Measurements from ENCODE around the gene CSMD2.

Gene CSMD2

GRCh38 chr1:33715195-33715811, 449.7 kb downstream of the CSMD2 start:
- no peaks in the 10 kb centered on the region for H3K27me3 ChIP-seq (ENCODE audit: control insufficient read depth, insufficient read depth, low read length)
- no peak overlapping the region for H3K4me3 ChIP-seq (ENCODE audit: low read length)
- H3K4me2 ChIP-seq (ENCODE audit: low read length): no peak overlapping the region
- H3K9me3 ChIP-seq (replicated peaks; ENCODE audit: low read length): no peaks in the 10 kb centered on the region
- no peaks in the 10 kb centered on the region for H3K36me3 ChIP-seq (ENCODE audit: insufficient read depth, low read length)
- H3K9ac ChIP-seq (ENCODE audit: low read depth, low read length): no peak overlapping the region
- H3K4me1 ChIP-seq (ENCODE audit: control insufficient read depth, insufficient read depth, low read length): no peaks in the 10 kb centered on the region

DNA sequence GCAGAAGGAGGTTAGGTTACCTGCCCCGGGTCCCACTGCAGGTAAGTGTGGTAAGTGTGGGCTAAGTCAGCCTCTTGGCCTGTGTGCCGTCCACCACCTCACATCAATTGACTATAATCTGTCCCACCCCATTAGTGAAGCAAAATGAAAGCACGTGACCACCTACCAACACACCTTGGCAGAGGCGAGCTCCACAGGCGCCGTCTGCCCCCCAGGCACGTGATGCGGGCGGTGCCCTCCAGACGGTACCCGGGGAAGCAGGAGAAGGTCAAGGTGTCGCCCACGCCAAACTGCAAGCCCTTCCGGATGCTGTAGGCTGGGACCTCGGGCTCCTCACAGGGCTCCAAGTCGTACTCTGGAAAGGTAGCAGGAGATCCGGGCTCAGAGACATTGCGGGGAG, 450.6 kb downstream of the CSMD2 start:
- Histone ChIP-seq H3K36me3 (ENCODE audit: insufficient read depth, low read length) (no peaks in the 10 kb centered on the region), H3K4me1 (ENCODE audit: control insufficient read depth, insufficient read depth, low read length) (no peaks in the 10 kb centered on the region), H3K4me2 (ENCODE audit: low read length) (no peak overlapping the region), H3K9ac (ENCODE audit: low read depth, low read length) (no peak overlapping the region), H3K27me3 (ENCODE audit: control insufficient read depth, insufficient read depth, low read length) (no peaks in the 10 kb centered on the region), H3K4me3 (ENCODE audit: low read length) (no peak overlapping the region), H3K9me3 (replicated peaks; ENCODE audit: low read length) (no peaks in the 10 kb centered on the region)

DNA sequence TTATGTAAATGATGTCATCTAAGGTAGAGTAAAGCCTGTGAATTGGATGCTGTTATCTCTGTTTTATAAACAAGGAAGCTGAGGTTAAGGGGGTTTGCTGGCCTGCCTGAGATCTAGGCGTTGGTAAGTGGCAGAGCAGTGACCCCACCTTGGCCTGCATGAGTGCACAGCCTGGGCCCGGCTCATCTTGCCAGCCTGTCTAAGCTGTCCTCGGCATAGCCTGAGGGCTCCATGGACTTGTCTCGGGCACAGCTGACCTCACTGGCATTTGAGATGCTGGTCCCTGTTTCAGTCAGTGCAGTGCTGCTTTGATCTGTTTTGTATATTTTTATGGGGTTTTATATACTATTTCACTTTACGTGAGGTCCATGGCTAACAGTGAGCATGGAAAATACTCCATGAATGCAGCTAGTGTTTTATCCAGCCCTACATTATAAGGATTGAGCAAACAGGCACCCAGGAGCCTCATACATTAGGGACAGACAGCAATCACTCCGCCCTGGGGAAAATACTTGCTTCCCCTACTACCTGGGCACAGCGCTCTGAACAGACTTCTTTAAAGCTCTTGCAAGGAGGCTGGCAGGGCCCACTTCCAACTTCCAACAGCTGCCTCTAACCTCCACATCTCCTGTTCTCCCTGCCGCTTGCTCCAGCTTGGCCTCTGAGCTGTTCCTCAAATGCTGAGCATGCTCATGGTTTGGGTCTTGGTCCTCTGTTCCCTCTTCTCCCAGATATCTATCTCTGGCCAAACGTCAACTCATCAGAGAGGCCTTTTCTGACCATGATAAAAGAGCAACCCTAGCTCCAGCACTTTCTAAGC, 451.8 kb downstream of the CSMD2 start:
- Histone ChIP-seq H3K4me2 (ENCODE audit: low read length) (no peak overlapping the region), H3K36me3 (ENCODE audit: insufficient read depth, low read length) (no peaks in the 10 kb centered on the region), H3K27me3 (ENCODE audit: control insufficient read depth, insufficient read depth, low read length) (no peaks in the 10 kb centered on the region), H3K4me3 (ENCODE audit: low read length) (no peak overlapping the region), H3K9ac (ENCODE audit: low read depth, low read length) (no peak overlapping the region), H3K4me1 (ENCODE audit: control insufficient read depth, insufficient read depth, low read length) (no peaks in the 10 kb centered on the region), H3K9me3 (replicated peaks; ENCODE audit: low read length) (no peaks in the 10 kb centered on the region)

- H3K4me2 ChIP-seq (ENCODE audit: low read length): no peak overlapping the region
- no peaks in the 10 kb centered on the region for H3K9me3 ChIP-seq (replicated peaks; ENCODE audit: low read length)
- H3K4me3 ChIP-seq (ENCODE audit: low read length): no peak overlapping the region
- H3K36me3 ChIP-seq (ENCODE audit: insufficient read depth, low read length): no peaks in the 10 kb centered on the region
- H3K27me3 ChIP-seq (ENCODE audit: control insufficient read depth, insufficient read depth, low read length): no peaks in the 10 kb centered on the region
- H3K9ac ChIP-seq (ENCODE audit: low read depth, low read length): no peak overlapping the region
- no peaks in the 10 kb centered on the region for H3K4me1 ChIP-seq (ENCODE audit: control insufficient read depth, insufficient read depth, low read length)
Measured at GRCh38 chr1:33712186-33712585, 452.8 kb downstream of the CSMD2 start.

DNA sequence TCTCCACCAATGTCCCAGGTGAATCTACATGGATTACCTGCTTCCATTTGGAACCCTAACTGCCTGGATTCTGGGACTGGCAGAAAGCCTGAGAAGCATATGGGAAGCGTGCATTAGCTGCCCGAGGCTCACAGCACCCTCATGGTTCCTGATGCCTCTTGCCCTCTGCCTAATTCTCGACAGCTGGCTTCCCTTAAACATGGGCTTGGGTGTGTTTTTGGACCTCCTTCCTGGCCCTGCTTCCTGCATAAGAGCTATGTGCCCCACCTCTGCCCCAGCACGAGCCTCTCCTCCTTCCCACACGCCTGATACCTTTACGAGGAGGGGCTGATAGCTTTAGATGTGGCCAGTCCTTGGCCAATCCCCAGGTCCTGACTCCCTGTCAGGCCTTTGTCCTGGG, 453.5 kb downstream of the CSMD2 start:
- H3K27me3 ChIP-seq (ENCODE audit: control insufficient read depth, insufficient read depth, low read length): no peaks in the 10 kb centered on the region
- H3K9ac ChIP-seq (ENCODE audit: low read depth, low read length): no peak overlapping the region
- H3K4me2 ChIP-seq (ENCODE audit: low read length): no peak overlapping the region
- H3K36me3 ChIP-seq (ENCODE audit: insufficient read depth, low read length): no peaks in the 10 kb centered on the region
- no peaks in the 10 kb centered on the region for H3K4me1 ChIP-seq (ENCODE audit: control insufficient read depth, insufficient read depth, low read length)
- H3K4me3 ChIP-seq (ENCODE audit: low read length): no peak overlapping the region
- no peaks in the 10 kb centered on the region for H3K9me3 ChIP-seq (replicated peaks; ENCODE audit: low read length)

DNA sequence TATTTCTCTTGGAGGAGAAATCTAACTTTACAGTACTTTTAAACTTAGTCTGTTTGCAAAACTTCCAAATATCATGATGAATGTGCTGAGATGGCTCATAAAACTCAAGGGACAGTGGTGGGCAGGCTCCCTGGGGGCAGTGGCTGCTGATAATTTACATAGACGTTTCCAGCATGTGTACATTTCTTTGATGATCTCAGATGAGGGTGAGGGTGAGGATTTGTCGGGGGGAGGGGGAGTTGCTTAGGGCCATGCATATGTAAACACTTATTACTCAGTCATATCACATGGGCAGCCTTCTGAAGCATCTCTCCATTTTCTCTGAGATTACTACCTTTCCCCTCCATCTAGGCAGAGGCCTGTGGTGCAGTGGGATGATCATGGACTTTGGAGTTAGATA, 454.1 kb downstream of the CSMD2 start:
- H3K9me3 ChIP-seq (replicated peaks; ENCODE audit: low read length): no peaks in the 10 kb centered on the region
- H3K36me3 ChIP-seq (ENCODE audit: insufficient read depth, low read length): no peaks in the 10 kb centered on the region
- no peaks in the 10 kb centered on the region for H3K4me1 ChIP-seq (ENCODE audit: control insufficient read depth, insufficient read depth, low read length)
- no peaks in the 10 kb centered on the region for H3K27me3 ChIP-seq (ENCODE audit: control insufficient read depth, insufficient read depth, low read length)
- no peak overlapping the region for H3K9ac ChIP-seq (ENCODE audit: low read depth, low read length)
- no peak overlapping the region for H3K4me2 ChIP-seq (ENCODE audit: low read length)
- no peak overlapping the region for H3K4me3 ChIP-seq (ENCODE audit: low read length)

- Histone ChIP-seq H3K27me3 (ENCODE audit: control insufficient read depth, insufficient read depth, low read length) (no peaks in the 10 kb centered on the region), H3K9ac (ENCODE audit: low read depth, low read length) (no peak overlapping the region), H3K4me3 (ENCODE audit: low read length) (no peak overlapping the region), H3K4me1 (ENCODE audit: control insufficient read depth, insufficient read depth, low read length) (no peaks in the 10 kb centered on the region), H3K4me2 (ENCODE audit: low read length) (no peak overlapping the region), H3K36me3 (ENCODE audit: insufficient read depth, low read length) (no peaks in the 10 kb centered on the region), H3K9me3 (replicated peaks; ENCODE audit: low read length) (no peaks in the 10 kb centered on the region)
Measured at GRCh38 chr1:33709783-33710718, 455.0 kb downstream of the CSMD2 start.

DNA sequence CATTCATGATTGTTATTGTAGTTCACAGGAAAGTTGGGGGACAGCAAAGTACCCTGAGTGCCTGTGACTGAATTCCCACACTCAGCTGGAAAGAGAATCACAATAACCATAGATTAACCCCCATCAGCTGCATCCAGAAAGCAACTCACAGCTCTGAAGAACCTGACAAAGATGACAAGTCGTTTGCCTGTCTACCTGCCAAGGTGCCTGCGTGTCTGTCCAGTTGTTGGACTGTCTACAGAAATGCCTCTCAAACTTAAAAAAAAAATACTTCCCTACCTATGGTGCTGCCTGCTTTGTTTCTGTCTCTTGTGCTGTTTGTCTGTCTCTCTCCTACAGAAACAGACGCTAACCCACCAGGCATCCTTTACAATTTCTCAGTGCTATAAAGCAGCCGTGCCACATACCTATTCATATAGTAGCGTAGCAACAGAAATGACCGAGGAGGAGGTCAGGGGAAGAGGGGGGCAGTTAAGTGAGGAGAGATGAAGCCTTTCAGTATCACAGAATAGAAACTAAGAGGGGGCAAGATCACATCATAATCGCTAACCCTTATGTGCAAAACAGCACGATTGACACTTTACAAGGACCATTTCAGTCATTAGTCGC, 455.8 kb downstream of the CSMD2 start:
- H3K4me2 ChIP-seq (ENCODE audit: low read length): no peak overlapping the region
- no peaks in the 10 kb centered on the region for H3K36me3 ChIP-seq (ENCODE audit: insufficient read depth, low read length)
- no peak overlapping the region for H3K9ac ChIP-seq (ENCODE audit: low read depth, low read length)

GRCh38 chr1:33706634-33707255, 458.3 kb downstream of the CSMD2 start:
- no peak overlapping the region for H3K9ac ChIP-seq (ENCODE audit: low read depth, low read length)
- H3K4me1 ChIP-seq (ENCODE audit: control insufficient read depth, insufficient read depth, low read length): no peaks in the 10 kb centered on the region
- no peak overlapping the region for H3K4me3 ChIP-seq (ENCODE audit: low read length)
- H3K4me2 ChIP-seq (ENCODE audit: low read length): no peak overlapping the region
- no peaks in the 10 kb centered on the region for H3K27me3 ChIP-seq (ENCODE audit: control insufficient read depth, insufficient read depth, low read length)
- no peaks in the 10 kb centered on the region for H3K9me3 ChIP-seq (replicated peaks; ENCODE audit: low read length)
- no peaks in the 10 kb centered on the region for H3K36me3 ChIP-seq (ENCODE audit: insufficient read depth, low read length)

More for the DNA sequence above, 455.8 kb downstream of the CSMD2 start:
- Histone ChIP-seq H3K27me3 (ENCODE audit: control insufficient read depth, insufficient read depth, low read length) (no peaks in the 10 kb centered on the region), H3K4me1 (ENCODE audit: control insufficient read depth, insufficient read depth, low read length) (no peaks in the 10 kb centered on the region), H3K9me3 (replicated peaks; ENCODE audit: low read length) (no peaks in the 10 kb centered on the region), H3K4me3 (ENCODE audit: low read length) (no peak overlapping the region)

DNA sequence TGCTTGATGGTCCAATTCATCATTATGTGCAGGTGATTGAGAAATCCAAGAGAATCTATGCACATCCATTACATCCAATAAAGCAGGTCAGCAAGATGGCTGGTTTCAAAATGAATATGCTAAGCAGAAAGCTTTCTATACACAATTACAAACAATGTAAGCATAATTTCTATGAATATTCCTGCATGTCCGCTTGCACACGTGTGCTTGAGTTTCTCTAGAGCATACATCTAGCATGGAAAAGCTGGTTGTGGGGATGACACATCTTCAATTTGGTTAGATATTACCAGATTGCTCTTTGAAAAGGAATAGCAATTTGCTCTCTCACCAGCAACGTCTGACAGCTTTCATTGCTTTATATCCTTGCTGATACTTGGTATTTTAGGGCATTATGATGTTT, 461.6 kb downstream of the CSMD2 start:
- Histone ChIP-seq H3K4me3 (ENCODE audit: low read length) (no peak overlapping the region), H3K9me3 (replicated peaks; ENCODE audit: low read length) (no peaks in the 10 kb centered on the region), H3K4me2 (ENCODE audit: low read length) (no peak overlapping the region), H3K4me1 (ENCODE audit: control insufficient read depth, insufficient read depth, low read length) (no peaks in the 10 kb centered on the region), H3K9ac (ENCODE audit: low read depth, low read length) (no peak overlapping the region), H3K36me3 (ENCODE audit: insufficient read depth, low read length) (no peaks in the 10 kb centered on the region), H3K27me3 (ENCODE audit: control insufficient read depth, insufficient read depth, low read length) (no peaks in the 10 kb centered on the region)

Measured in skeletal muscle satellite cell (primary cell).